Measurements from ENCODE around the gene P2RY12. TPM values are rescaled to one million over a fixed set of nuclear protein-coding genes. Genes with fewer than 3 reads are reported as not detected.

P2RY12 gene
- total and polyA plus RNA-seq, 2 donors (not counting 3 experiments of a cell fraction or from before 2014, with no cell fraction given) = not detected

DNA sequence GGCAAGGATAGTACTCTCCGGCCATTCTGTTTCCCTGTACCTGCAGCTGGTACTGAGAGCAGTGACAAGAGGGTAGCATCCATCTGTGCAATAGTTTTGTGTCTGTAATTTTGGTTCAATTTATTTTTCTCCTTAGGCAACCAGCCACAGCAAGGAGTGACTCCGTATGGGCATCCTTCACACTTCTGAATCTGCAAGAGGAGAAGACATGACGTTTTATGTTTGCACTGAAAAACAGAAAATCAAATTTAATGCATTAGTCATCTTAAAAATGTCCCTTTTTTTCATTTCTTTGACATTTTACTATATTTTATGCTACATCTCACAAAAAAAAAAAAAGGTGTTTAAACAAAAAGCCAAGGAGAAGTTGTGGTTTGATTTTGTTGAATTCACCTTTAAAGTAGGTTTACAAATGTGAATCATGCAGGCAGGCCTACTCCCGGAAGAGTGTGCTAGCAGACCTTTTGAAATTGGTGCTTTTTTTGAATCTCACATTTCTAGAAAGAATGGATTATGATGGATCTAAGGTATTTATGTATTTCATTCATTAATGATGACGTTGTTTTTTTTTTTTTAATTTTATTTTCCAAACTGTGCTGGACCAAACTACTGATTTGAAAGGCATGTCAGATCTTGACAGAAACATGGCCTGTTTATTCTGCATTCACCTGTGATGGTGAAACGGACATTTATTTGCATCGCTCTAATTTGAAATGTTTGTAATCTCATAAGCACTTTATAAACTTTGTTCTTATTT, 48.2 kb upstream of the P2RY12 start:
- no peak overlapping the region for H2AFZ ChIP-seq (ENCODE audit: low read depth, low read length)
- ChIA-PET POLR2A (no interaction called here), CTCF (no interaction called here)
- H3K36me3 ChIP-seq (ENCODE audit: control insufficient read depth in 2 of 2, extremely low read depth in 1 of 2, insufficient read depth in 2 of 2, low read length in 2 of 2) = no peaks in the 10 kb centered on the region
- no peak overlapping the region for H3K4me2 ChIP-seq (ENCODE audit: insufficient read depth, low read length)
- no peak overlapping the region for H3K9ac ChIP-seq (replicated peaks; ENCODE audit: extremely low read depth, insufficient read depth, low read length)
- H3K4me3 ChIP-seq (replicated peaks in 1 of 3; ENCODE audit: insufficient read depth in 1 of 3, low read depth in 1 of 3, low read length in 3 of 3) = no peak overlapping the region
- intact Hi-C loops (cut with micrococcal nuclease) (no loop called here), dilution Hi-C loops (cut with MboI; ENCODE audit: extremely low pct_ligation_motif_present, low sequenced_read_pairs) (no loop called here)
- no peak for DNase-seq (ENCODE audit: low read depth, low spot score)
- BruUV-seq (replicated peaks) = no TSS peak
- no peak for FAIRE-seq
- H3K79me2 ChIP-seq (ENCODE audit: control insufficient read depth, insufficient read depth, low read length) = no peaks in the 10 kb centered on the region
- no peak overlapping the region for H3K27ac ChIP-seq (ENCODE audit: insufficient read depth, low read depth, low read length)
- TF ChIP-seq GATA2 (IDR thresholded peaks at IDR 0.05; ENCODE audit: insufficient read depth, insufficient read length, low read depth, low read length) = no peak
- TF ChIP-seq MAX (IDR thresholded peaks at IDR 0.05; ENCODE audit: insufficient read depth, insufficient read length) = no peak
- TF ChIP-seq POLR2AphosphoS5 (IDR thresholded peaks at IDR 0.05; ENCODE audit: insufficient read depth, low read depth, low read length) = no peak
- TF ChIP-seq POLR2A (IDR thresholded peaks at IDR 0.05; ENCODE audit: low read depth, low read length) = no peak
- no peak for TF ChIP-seq FOS (IDR thresholded peaks at IDR 0.05; ENCODE audit: borderline replicate concordance, insufficient read depth, low read length)
- TF ChIP-seq, protein P1, sequence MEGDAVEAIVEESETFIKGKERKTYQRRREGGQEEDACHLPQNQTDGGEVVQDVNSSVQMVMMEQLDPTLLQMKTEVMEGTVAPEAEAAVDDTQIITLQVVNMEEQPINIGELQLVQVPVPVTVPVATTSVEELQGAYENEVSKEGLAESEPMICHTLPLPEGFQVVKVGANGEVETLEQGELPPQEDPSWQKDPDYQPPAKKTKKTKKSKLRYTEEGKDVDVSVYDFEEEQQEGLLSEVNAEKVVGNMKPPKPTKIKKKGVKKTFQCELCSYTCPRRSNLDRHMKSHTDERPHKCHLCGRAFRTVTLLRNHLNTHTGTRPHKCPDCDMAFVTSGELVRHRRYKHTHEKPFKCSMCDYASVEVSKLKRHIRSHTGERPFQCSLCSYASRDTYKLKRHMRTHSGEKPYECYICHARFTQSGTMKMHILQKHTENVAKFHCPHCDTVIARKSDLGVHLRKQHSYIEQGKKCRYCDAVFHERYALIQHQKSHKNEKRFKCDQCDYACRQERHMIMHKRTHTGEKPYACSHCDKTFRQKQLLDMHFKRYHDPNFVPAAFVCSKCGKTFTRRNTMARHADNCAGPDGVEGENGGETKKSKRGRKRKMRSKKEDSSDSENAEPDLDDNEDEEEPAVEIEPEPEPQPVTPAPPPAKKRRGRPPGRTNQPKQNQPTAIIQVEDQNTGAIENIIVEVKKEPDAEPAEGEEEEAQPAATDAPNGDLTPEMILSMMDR (IDR thresholded peaks at IDR 0.05; ENCODE audit: extremely low read depth in 1 of 2, insufficient read depth in 1 of 2, low read depth in 1 of 2, low read length in 2 of 2) = no peak
- no peak for TF ChIP-seq JUN (IDR thresholded peaks at IDR 0.05; ENCODE audit: borderline replicate concordance, insufficient read depth, insufficient read length, low read depth)
- no peak for TF ChIP-seq MYC (IDR thresholded peaks at IDR 0.05; ENCODE audit: low read depth, low read length)
- H3K9me3 ChIP-seq (replicated peaks; ENCODE audit: control insufficient read depth, insufficient read depth, low read length) = no peaks in the 10 kb centered on the region
- H3K9me1 ChIP-seq (replicated peaks; ENCODE audit: control insufficient read depth, extremely low read depth, insufficient read depth, low read length) = no peaks in the 10 kb centered on the region
- no peaks in the 10 kb centered on the region for H3K4me1 ChIP-seq (ENCODE audit: control insufficient read depth, extremely low read depth, insufficient read depth, low read length)
- no peaks in the 10 kb centered on the region for H3K27me3 ChIP-seq (ENCODE audit: control insufficient read depth in 2 of 2, insufficient read depth in 2 of 2, low read length in 2 of 2)
- no peaks in the 10 kb centered on the region for H4K20me1 ChIP-seq (replicated peaks; ENCODE audit: control insufficient read depth, extremely low read depth, insufficient read depth, low read length)
